B cell (primary cell): ENCODE measurements around the gene PLEKHM1. TPM values are rescaled to one million over a fixed set of nuclear protein-coding genes. Genes with fewer than 3 reads are reported as not detected.
A peak's percentile ranks its signal among the peaks of the same experiment; 100 is the strongest.

ENCODE experiments used
- ATAC-seq: fragments of 200-7000 bp; cut with Tn5 transposase; one replicate; pipeline ENCODE4 v1.10.0; 2021; ENCODE audit warnings: low read depth, mild to moderate bottlenecking, moderate number of reproducible peaks, moderate library complexity
- CTCF ChIA-PET: fragments of 350-600 bp; sonication (Branson Sonifier 250); formaldehyde crosslinking; loops from one replicate; lab custom pipeline; 2021; ENCODE audit warnings: antibody characterized with exemption, inconsistent platforms; lab: Charles Lee
- POLR2A ChIA-PET: fragments of 350-600 bp; sonication (Branson Sonifier 250); formaldehyde crosslinking; loops from one replicate; lab custom pipeline; 2021; ENCODE audit warnings: antibody characterized with exemption; lab: Charles Lee
- DNase-seq: peaks from one replicate; pipeline ENCODE4 v3.0.0; 2013
- H2AFZ ChIP-seq: 2 replicates; pipeline ENCODE4 v1.6.1; 2012; ENCODE audit warnings: mild to moderate bottlenecking, low read depth, low read length; ENCODE audit not compliant: insufficient read depth, poor library complexity, severe bottlenecking
- H3K27ac ChIP-seq, 2 donors: 1 replicate in 1 of 2; 2 replicates in 1 of 2; pipeline ENCODE4 v1.5.1; 2012 to 2013; ENCODE audit warnings: low read length in 2 of 2, mild to moderate bottlenecking in 2 of 2, moderate library complexity in 1 of 2
- H3K27me3 ChIP-seq, 4 experiments: fragments of 200-600 bp in 1 of 4; sonication (generic) in 1 of 4; replicated peaks in 1 of 4; 1 replicate in 2 of 4; 2 replicates in 2 of 4; pipeline versions ENCODE4 v1.6.1 to v1.7.0; 2013 to 2016; ENCODE audit warnings: low read length in 3 of 4, mild to moderate bottlenecking in 2 of 4, mixed read lengths in 1 of 4, moderate library complexity in 1 of 4; ENCODE audit not compliant: insufficient read depth in 4 of 4, control insufficient read depth in 3 of 4; ENCODE audit errors: control extremely low read depth in 1 of 4
- H3K36me3 ChIP-seq, 2 experiments: replicated peaks in 1 of 2; 1 replicate in 1 of 2; 2 replicates in 1 of 2; pipeline versions ENCODE4 v1.6.1 to v1.7.1; 2013; ENCODE audit warnings: low read length in 1 of 2; ENCODE audit not compliant: insufficient read depth in 2 of 2, control insufficient read depth in 1 of 2; ENCODE audit errors: control extremely low read depth in 1 of 2, extremely low read depth in 1 of 2
- H3K4me1 ChIP-seq, 2 donors: fragments of 200-600 bp in 1 of 2; sonication (generic) in 1 of 2; 1 replicate in 1 of 2; 2 replicates in 1 of 2; pipeline versions ENCODE4 v1.5.1 to v1.6.1; 2013 to 2017; ENCODE audit warnings: low read length in 2 of 2; ENCODE audit not compliant: control insufficient read depth in 2 of 2, insufficient read depth in 2 of 2
- H3K4me2 ChIP-seq: replicated peaks from 2 replicates; pipeline ENCODE3; 2012; ENCODE audit warnings: mild to moderate bottlenecking, low read depth, low read length; ENCODE audit not compliant: poor library complexity, severe bottlenecking
- H3K4me3 ChIP-seq, 5 experiments: fragments of 200-600 bp in 1 of 5; sonication (generic) in 1 of 5; 1 replicate in 3 of 5; 2 replicates in 2 of 5; pipeline versions ENCODE4 v1.5.1 to v1.7.0; 2011 to 2016; ENCODE audit warnings: low read length in 4 of 5, mild to moderate bottlenecking in 4 of 5, low read depth in 2 of 5, control low read depth in 1 of 5, moderate library complexity in 1 of 5; ENCODE audit not compliant: insufficient read depth in 1 of 5; ENCODE audit errors: control extremely low read depth in 1 of 5, extremely low read depth in 1 of 5
- H3K79me2 ChIP-seq: fragments of 200-600 bp; sonication (generic); one replicate; pipeline ENCODE4 v1.6.0; 2016; ENCODE audit warnings: low read length; ENCODE audit not compliant: control insufficient read depth, insufficient read depth
- H3K9ac ChIP-seq: fragments of 200-600 bp; sonication (generic); 2 replicates; pipeline ENCODE4 v1.6.1; 2017; ENCODE audit warnings: mild to moderate bottlenecking, low read length, moderate library complexity
- H3K9me3 ChIP-seq, 3 donors: one replicate each; pipeline versions ENCODE4 v1.6.1 to v1.7.1; 2013; ENCODE audit warnings: low read length in 2 of 3; ENCODE audit not compliant: control insufficient read depth in 2 of 3, insufficient read depth in 1 of 3; ENCODE audit errors: control extremely low read depth in 1 of 3
- H4K20me1 ChIP-seq: 2 replicates; pipeline ENCODE4 v1.6.0; 2012; ENCODE audit warnings: mild to moderate bottlenecking, low read length; ENCODE audit not compliant: insufficient read depth, control insufficient read depth, poor library complexity, severe bottlenecking
- H3K27ac Mint-ChIP-seq: one replicate; pipeline ENCODE4 v1.8.0; 2021; ENCODE audit warnings: mixed read lengths
- H3K27me3 Mint-ChIP-seq: one replicate; pipeline ENCODE4 v1.8.0; 2021; ENCODE audit warnings: mixed read lengths
- H3K4me1 Mint-ChIP-seq: one replicate; pipeline ENCODE4 v1.8.0; 2021; ENCODE audit warnings: mixed read lengths
- H3K4me3 Mint-ChIP-seq: one replicate; pipeline ENCODE4 v1.8.0; 2021; ENCODE audit warnings: mixed read lengths
- H3K9me3 Mint-ChIP-seq: one replicate; pipeline ENCODE4 v1.8.0; 2022; ENCODE audit warnings: mixed read lengths; ENCODE audit not compliant: insufficient read depth
- CTCF ChIP-seq: fragments of 200-600 bp; IDR thresholded peaks from one replicate; pipeline ENCODE4 v1.8.0; 2022; ENCODE audit warnings: antibody characterized with exemption, mild to moderate bottlenecking
- EZH2 ChIP-seq: IDR thresholded peaks from 2 replicates; pipeline ENCODE4 v1.6.1; 2012; ENCODE audit warnings: borderline replicate concordance, low read depth, mild to moderate bottlenecking, moderate library complexity, low read length; ENCODE audit not compliant: insufficient read depth, poor library complexity, severe bottlenecking
- WGBS: methylation state at CpG from one replicate; pipeline ENCODE4 v1.1.5; 2013; ENCODE audit warnings: missing lambda C conversion rate; ENCODE audit not compliant: insufficient coverage; 5-methylcytosine and 5-hydroxymethylcytosine counted together
- intact Hi-C: fragments of 100-400 bp; cut with micrococcal nuclease; formaldehyde crosslinking; loops from one replicate; pipeline ENCODE4 v1.10.0; 2022
- polyA plus RNA-seq: library from polyadenylated mRNA; depleted of rRNA; stranded (reverse); fragments of >200 nt; gene quantifications from 2 replicates; pipeline ENCODE4 v1.2.3, GENCODE V29; 2012
- total RNA-seq, 2 donors: library from RNA; stranded (reverse); fragments of 120-200 nt in 1 of 2; gene quantifications; 1 replicate in 1 of 2; 2 replicates in 1 of 2; pipeline versions ENCODE4 v1.2.3 to v1.2.4, GENCODE V29; 2013 to 2022

PLEKHM1 gene
- total and polyA plus RNA-seq, 2 donors (not counting 1 experiment from before 2014, with no cell fraction given) = 26.2 to 73.9 TPM

- Histone ChIP-seq H3K4me3 (no peak overlapping the region), H3K27ac (no peak overlapping the region), H2AFZ (no peak overlapping the region), H3K9ac (no peak overlapping the region), H3K9me3 (no peaks in the 10 kb centered on the region), H3K79me2 (no peaks in the 10 kb centered on the region), H3K27me3 (no peaks in the 10 kb centered on the region), H4K20me1 (peaks cover 35% of the 10 kb centered on the region), H3K4me1 (no peaks in the 10 kb centered on the region), H3K36me3 (peaks cover 0 to 68% of the 10 kb centered on the region in 2 experiments), H3K4me2 (no peak overlapping the region)
- no peak for ATAC-seq
- H3K27me3 Mint-ChIP-seq = no peaks in the 10 kb centered on the region
- no peaks in the 10 kb centered on the region for H3K9me3 Mint-ChIP-seq
- ChIA-PET CTCF (interaction anchor here (0.6 to 18.7 kb wide), 9 partner anchors 14 to 262 kb away, joined by 3 to 520 read pairs (median 3); no protein-coding TSS in a partner anchor), POLR2A (no interaction called here)
- peaks cover 2% of the 10 kb centered on the region for H3K4me1 Mint-ChIP-seq
- TF ChIP-seq CTCF = no peak
- TF ChIP-seq EZH2 = no peak
- no peak overlapping the region for H3K4me3 Mint-ChIP-seq
- DNase-seq = peak; percentile 17
- H3K27ac Mint-ChIP-seq = no peak overlapping the region
- intact Hi-C loops = loop anchor here (1.0 kb wide), 1 partner anchor 33 kb away; no protein-coding TSS in a partner anchor
- WGBS = 95% methylated on average over 57 of the region's 60 CpGs
Observed at GRCh38 chr17:45395569-45396415, 94.7 kb downstream of the PLEKHM1 start.
